ENCODE measurements around the gene EIF2D. TPM values are rescaled to one million over a fixed set of nuclear protein-coding genes. Genes with fewer than 3 reads are reported as not detected.

Gene EIF2D
- total RNA-seq, 2 donors from 2014 or later: 38.3 to 41.9 TPM

GRCh38 chr1:206558794-206559671 is 53.2 kb downstream of the EIF2D start:
- H3K4me1 Mint-ChIP-seq: peaks cover 10% of the 10 kb centered on the region
- no peak overlapping the region for H3K27ac Mint-ChIP-seq
- no peaks in the 10 kb centered on the region for H3K36me3 ChIP-seq (ENCODE audit: control insufficient read depth, insufficient read depth, low read length)
- H3K4me3 ChIP-seq (ENCODE audit: low read length): no peak overlapping the region
- H3K36me3 Mint-ChIP-seq (ENCODE audit: low read depth): no peaks in the 10 kb centered on the region
- DNase-seq: no peak
- 88% methylated on average over 6 of the region's 6 CpGs; no CpG with 5 or more reads in 1 of the 2 experiments for WGBS, 2 experiments (ENCODE audit: insufficient coverage in 1 of 2, insufficient read length in 1 of 2)
- TF ChIP-seq, protein P1, sequence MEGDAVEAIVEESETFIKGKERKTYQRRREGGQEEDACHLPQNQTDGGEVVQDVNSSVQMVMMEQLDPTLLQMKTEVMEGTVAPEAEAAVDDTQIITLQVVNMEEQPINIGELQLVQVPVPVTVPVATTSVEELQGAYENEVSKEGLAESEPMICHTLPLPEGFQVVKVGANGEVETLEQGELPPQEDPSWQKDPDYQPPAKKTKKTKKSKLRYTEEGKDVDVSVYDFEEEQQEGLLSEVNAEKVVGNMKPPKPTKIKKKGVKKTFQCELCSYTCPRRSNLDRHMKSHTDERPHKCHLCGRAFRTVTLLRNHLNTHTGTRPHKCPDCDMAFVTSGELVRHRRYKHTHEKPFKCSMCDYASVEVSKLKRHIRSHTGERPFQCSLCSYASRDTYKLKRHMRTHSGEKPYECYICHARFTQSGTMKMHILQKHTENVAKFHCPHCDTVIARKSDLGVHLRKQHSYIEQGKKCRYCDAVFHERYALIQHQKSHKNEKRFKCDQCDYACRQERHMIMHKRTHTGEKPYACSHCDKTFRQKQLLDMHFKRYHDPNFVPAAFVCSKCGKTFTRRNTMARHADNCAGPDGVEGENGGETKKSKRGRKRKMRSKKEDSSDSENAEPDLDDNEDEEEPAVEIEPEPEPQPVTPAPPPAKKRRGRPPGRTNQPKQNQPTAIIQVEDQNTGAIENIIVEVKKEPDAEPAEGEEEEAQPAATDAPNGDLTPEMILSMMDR (conservative IDR thresholded peaks at IDR 0.05): no peak
- no peak overlapping the region for H3K4me3 Mint-ChIP-seq
- peaks cover 47% of the 10 kb centered on the region for H3K27me3 Mint-ChIP-seq (ENCODE audit: insufficient read depth)
- H3K4me1 ChIP-seq (ENCODE audit: control insufficient read depth, insufficient read depth, low read length): peaks cover 3% of the 10 kb centered on the region
- no peak overlapping the region for H3K9ac ChIP-seq (ENCODE audit: extremely low read depth, low read length, poor library complexity, severe bottlenecking)
- H3K9me3 Mint-ChIP-seq: no peaks in the 10 kb centered on the region
- no peak overlapping the region for H3K27ac ChIP-seq (ENCODE audit: low read depth, low read length)
- H3K9me3 ChIP-seq (ENCODE audit: control insufficient read depth, low read length): no peaks in the 10 kb centered on the region
- peaks cover 48% of the 10 kb centered on the region for H3K27me3 ChIP-seq (ENCODE audit: control insufficient read depth, insufficient read depth, low read length, poor library complexity, severe bottlenecking)

DNA sequence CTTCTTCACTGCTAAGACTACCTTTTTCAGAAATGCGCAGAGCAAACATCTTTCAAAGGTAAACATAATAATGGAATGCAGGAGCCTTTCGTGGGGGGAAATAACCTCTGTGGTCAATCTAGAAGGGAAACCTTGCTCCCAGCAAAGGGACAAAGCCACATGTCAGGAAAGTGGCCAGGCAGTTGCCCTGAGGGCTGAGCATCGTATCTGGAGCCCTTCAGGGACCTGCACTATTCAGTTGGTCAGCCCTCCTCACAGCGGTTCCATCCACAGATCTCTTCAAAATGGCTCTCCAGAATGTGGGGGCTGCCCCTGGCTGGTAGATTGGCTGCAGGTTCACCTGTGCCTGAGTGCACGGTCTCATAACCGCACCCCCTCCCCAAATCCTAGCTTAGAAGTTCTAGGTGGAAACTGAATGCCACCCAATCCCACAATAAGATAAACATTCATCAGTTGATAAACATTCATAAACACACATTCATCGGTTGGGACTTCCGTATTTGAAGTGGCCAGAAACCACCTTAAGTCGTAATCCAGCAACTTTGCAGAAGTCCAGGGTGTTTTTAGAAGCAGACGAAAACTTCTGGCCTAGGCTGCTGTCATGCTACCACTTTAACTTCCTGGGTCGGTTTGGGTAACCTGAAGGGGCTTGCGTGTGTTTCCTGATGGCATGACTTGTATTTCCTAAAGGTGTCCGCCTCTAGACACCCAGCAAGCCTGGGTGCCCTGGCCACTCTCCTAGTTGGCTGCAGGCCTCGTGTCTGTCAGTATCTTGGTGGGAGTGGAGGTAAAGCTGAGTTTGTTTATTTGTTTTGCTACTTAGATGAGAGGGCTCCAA is 54.4 kb downstream of the EIF2D start:
- H3K36me3 Mint-ChIP-seq (ENCODE audit: low read depth): no peaks in the 10 kb centered on the region
- Histone ChIP-seq H3K9ac (ENCODE audit: extremely low read depth, low read length, poor library complexity, severe bottlenecking) (no peak overlapping the region), H3K27ac (ENCODE audit: low read depth, low read length) (no peak overlapping the region), H3K9me3 (ENCODE audit: control insufficient read depth, low read length) (no peaks in the 10 kb centered on the region), H3K4me3 (ENCODE audit: low read length) (peak overlapping the region; percentile 77), H3K27me3 (ENCODE audit: control insufficient read depth, insufficient read depth, low read length, poor library complexity, severe bottlenecking) (peaks cover 48% of the 10 kb centered on the region), H3K4me1 (ENCODE audit: control insufficient read depth, insufficient read depth, low read length) (peaks cover 3% of the 10 kb centered on the region), H3K36me3 (ENCODE audit: control insufficient read depth, insufficient read depth, low read length) (no peaks in the 10 kb centered on the region)
- H3K27me3 Mint-ChIP-seq (ENCODE audit: insufficient read depth): peaks cover 49% of the 10 kb centered on the region
- no peak for DNase-seq
- no peaks in the 10 kb centered on the region for H3K9me3 Mint-ChIP-seq
- TF ChIP-seq, protein P1 (conservative IDR thresholded peaks at IDR 0.05): no peak
- peaks cover 10% of the 10 kb centered on the region for H3K4me1 Mint-ChIP-seq
- H3K27ac Mint-ChIP-seq: no peak overlapping the region
- peak overlapping the region; percentile 55 for H3K4me3 Mint-ChIP-seq
- 79 to 88% methylated on average over 8 to 14 of the region's 14 CpGs for WGBS, 2 experiments (ENCODE audit: insufficient coverage in 1 of 2, insufficient read length in 1 of 2)

GRCh38 chr1:206556750-206557635 is 55.3 kb downstream of the EIF2D start:
- Histone ChIP-seq H3K27ac (ENCODE audit: low read depth, low read length) (no peak overlapping the region), H3K36me3 (ENCODE audit: control insufficient read depth, insufficient read depth, low read length) (no peaks in the 10 kb centered on the region), H3K4me1 (ENCODE audit: control insufficient read depth, insufficient read depth, low read length) (peaks cover 3% of the 10 kb centered on the region), H3K9ac (ENCODE audit: extremely low read depth, low read length, poor library complexity, severe bottlenecking) (no peak overlapping the region), H3K9me3 (ENCODE audit: control insufficient read depth, low read length) (no peaks in the 10 kb centered on the region), H3K4me3 (ENCODE audit: low read length) (peak overlapping the region; percentile 77), H3K27me3 (ENCODE audit: control insufficient read depth, insufficient read depth, low read length, poor library complexity, severe bottlenecking) (peaks cover 48% of the 10 kb centered on the region)
- no peaks in the 10 kb centered on the region for H3K9me3 Mint-ChIP-seq
- peak; percentile 90 for DNase-seq
- 0 to 3% methylated on average over 30 to 67 of the region's 67 CpGs for WGBS, 2 experiments (ENCODE audit: insufficient coverage in 1 of 2, insufficient read length in 1 of 2)
- H3K36me3 Mint-ChIP-seq (ENCODE audit: low read depth): no peaks in the 10 kb centered on the region
- H3K27me3 Mint-ChIP-seq (ENCODE audit: insufficient read depth): peaks cover 48% of the 10 kb centered on the region
- H3K4me3 Mint-ChIP-seq: peak overlapping the region; percentile 55
- TF ChIP-seq, protein P1 (conservative IDR thresholded peaks at IDR 0.05): no peak
- H3K27ac Mint-ChIP-seq: no peak overlapping the region
- peaks cover 10% of the 10 kb centered on the region for H3K4me1 Mint-ChIP-seq
